ENCODE measurements around the gene CNPY1. TPM values are rescaled to one million over a fixed set of nuclear protein-coding genes. Genes with fewer than 3 reads are reported as not detected.

Gene CNPY1
- total RNA-seq, 1 experiment from 2014 or later: not detected

DNA sequence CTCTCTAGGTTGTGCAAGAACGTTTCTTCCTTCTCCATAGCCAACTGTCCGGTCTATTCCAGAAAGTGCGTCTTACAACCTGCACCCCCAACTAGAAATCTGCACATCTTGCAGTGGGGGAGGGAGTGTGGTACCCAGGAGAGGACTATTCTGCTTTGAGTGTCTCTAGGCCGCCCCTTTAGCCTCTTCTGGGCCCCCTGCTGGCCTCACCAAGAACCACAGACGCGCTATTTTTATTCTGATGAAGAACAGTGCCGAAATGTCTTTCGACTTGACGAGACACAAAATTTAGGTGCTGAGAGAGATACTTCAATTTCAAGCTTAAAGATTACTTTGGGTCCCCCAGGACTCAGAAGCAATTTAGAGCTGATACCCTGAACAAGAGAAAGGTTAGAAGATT is 1.0 kb downstream of the CNPY1 start:
- H3K4me1 Mint-ChIP-seq: peaks cover 9 to 15% of the 10 kb centered on the region in 2 experiments

More for the DNA sequence above, 1.0 kb downstream of the CNPY1 start:
- Histone ChIP-seq H2BK120ac (ENCODE audit: low read depth, low read length, poor library complexity, severe bottlenecking) (no peak overlapping the region), H4K5ac (ENCODE audit: insufficient read length, low read depth, low read length) (no peak overlapping the region), H3K23ac (ENCODE audit: insufficient read length, low read depth, low read length) (no peak overlapping the region), H3K79me2 (ENCODE audit: insufficient read depth, low read length) (no peaks in the 10 kb centered on the region), H4K8ac (replicated peaks; ENCODE audit: insufficient read length, low read depth, low read length) (no peak overlapping the region), H2BK20ac (ENCODE audit: low read depth, low read length, poor library complexity, severe bottlenecking) (no peak overlapping the region), H3K4ac (ENCODE audit: low read depth, low read length) (no peak overlapping the region), H3K56ac (ENCODE audit: insufficient read length, low read depth, low read length) (no peak overlapping the region), H3K79me1 (ENCODE audit: insufficient read depth, low read depth, low read length, poor library complexity, severe bottlenecking) (no peaks in the 10 kb centered on the region), H2AFZ (ENCODE audit: low read length) (no peak overlapping the region), H3K27ac (ENCODE audit: insufficient read length, low read depth, low read length) (no peak overlapping the region), H3K4me2 (ENCODE audit: insufficient read depth, insufficient read length, low read length) (no peak overlapping the region), H2BK5ac (ENCODE audit: insufficient read length, low read length) (no peak overlapping the region), H3K9ac (ENCODE audit: extremely low read depth, insufficient read length, low read length) (no peak overlapping the region), H3K27me3 (ENCODE audit: insufficient read depth, low read length) (no peaks in the 10 kb centered on the region; the same call in 1 of the 2 replicates), H3T11ph (ENCODE audit: low read length) (no peak overlapping the region), H3K23me2 (ENCODE audit: insufficient read length, low read depth, low read length, poor library complexity, severe bottlenecking) (no peaks in the 10 kb centered on the region), H4K91ac (ENCODE audit: insufficient read length, low read depth, low read length) (no peak overlapping the region), H4K20me1 (ENCODE audit: control insufficient read depth, insufficient read depth, insufficient read length) (no peaks in the 10 kb centered on the region), H3K9me3 (ENCODE audit: control insufficient read depth, low read depth, low read length) (no peaks in the 10 kb centered on the region), H2BK15ac (ENCODE audit: low read depth, low read length) (no peak overlapping the region), H3K18ac (ENCODE audit: insufficient read length, low read depth, low read length) (no peak overlapping the region), H3K4me1 (ENCODE audit: insufficient read depth, low read length) (no peaks in the 10 kb centered on the region), H3K14ac (ENCODE audit: insufficient read depth, low read length) (no peak overlapping the region), H2AK5ac (ENCODE audit: insufficient read length, low read length) (no peak overlapping the region), H2BK12ac (ENCODE audit: insufficient read length, low read depth, low read length) (no peak overlapping the region)
- TF ChIP-seq, protein P1, sequence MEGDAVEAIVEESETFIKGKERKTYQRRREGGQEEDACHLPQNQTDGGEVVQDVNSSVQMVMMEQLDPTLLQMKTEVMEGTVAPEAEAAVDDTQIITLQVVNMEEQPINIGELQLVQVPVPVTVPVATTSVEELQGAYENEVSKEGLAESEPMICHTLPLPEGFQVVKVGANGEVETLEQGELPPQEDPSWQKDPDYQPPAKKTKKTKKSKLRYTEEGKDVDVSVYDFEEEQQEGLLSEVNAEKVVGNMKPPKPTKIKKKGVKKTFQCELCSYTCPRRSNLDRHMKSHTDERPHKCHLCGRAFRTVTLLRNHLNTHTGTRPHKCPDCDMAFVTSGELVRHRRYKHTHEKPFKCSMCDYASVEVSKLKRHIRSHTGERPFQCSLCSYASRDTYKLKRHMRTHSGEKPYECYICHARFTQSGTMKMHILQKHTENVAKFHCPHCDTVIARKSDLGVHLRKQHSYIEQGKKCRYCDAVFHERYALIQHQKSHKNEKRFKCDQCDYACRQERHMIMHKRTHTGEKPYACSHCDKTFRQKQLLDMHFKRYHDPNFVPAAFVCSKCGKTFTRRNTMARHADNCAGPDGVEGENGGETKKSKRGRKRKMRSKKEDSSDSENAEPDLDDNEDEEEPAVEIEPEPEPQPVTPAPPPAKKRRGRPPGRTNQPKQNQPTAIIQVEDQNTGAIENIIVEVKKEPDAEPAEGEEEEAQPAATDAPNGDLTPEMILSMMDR (conservative IDR thresholded peaks at IDR 0.05): peak; percentile 55
- H3K27ac Mint-ChIP-seq: no peak overlapping the region
- DNase-seq: no peak
- no CpG with 5 or more reads among the region's 9 CpGs for WGBS (ENCODE audit: extremely low coverage, insufficient read length, low lambda C conversion rate)
- H3K36me3 Mint-ChIP-seq (ENCODE audit: insufficient read depth in 1 of 3, low read depth in 3 of 3): no peaks in the 10 kb centered on the region
- no peaks in the 10 kb centered on the region; a peak in 1 of 5 replicates for H3K9me3 Mint-ChIP-seq
- H3K27me3 Mint-ChIP-seq (ENCODE audit: low read depth): peaks cover 30% of the 10 kb centered on the region
- H3K4me3 Mint-ChIP-seq: no peak overlapping the region

Measured in H9 (cell line).